H54 (cell line): ENCODE data around the gene KIF3C.

Source experiments
- DNase-seq: peaks from one replicate; pipeline ENCODE4 v3.0.0; 2011; ENCODE audit warnings: low spot score, mixed read lengths; ENCODE audit not compliant: insufficient read length
- FAIRE-seq: peaks from 3 replicates; lab custom pipeline; 2011; peaks lifted over from hg19 to GRCh38; lab: Jason Lieb, UNC
- POLR2A ChIP-seq: IDR thresholded peaks from 2 replicates; pipeline ENCODE4 v1.6.1; 2011; ENCODE audit warnings: low read depth, mild to moderate bottlenecking, low read length

KIF3C gene

GRCh38 chr2:25877431-25878360 lies 104.6 kb downstream of the KIF3C start:
- DNase-seq: peak; percentile 33

More at GRCh38 chr2:25877431-25878360, 104.6 kb downstream of the KIF3C start:
- peak; percentile 22 for TF ChIP-seq POLR2A
- peak; percentile 96 for FAIRE-seq
